Effector CD8-positive, alpha-beta T cell (primary cell): ENCODE data around the gene TRIO.
"Not testable (repeated sequence)": the region's sequence is repeated elsewhere in the genome, so short reads cannot be mapped to it uniquely, and the experiment has no call there.

Experiments used
- DNase-seq: peaks from one replicate; lab custom pipeline; 2025; lab: John Stamatoyannopoulos, UW
- total RNA-seq, 4 experiments: gene quantifications; one replicate each; lab custom pipeline; 2026; lab: John Stamatoyannopoulos, UW

TRIO gene
- 11.1 to 71.7 (median 26.6) reads per million in 4 experiments for total RNA-seq

DNA sequence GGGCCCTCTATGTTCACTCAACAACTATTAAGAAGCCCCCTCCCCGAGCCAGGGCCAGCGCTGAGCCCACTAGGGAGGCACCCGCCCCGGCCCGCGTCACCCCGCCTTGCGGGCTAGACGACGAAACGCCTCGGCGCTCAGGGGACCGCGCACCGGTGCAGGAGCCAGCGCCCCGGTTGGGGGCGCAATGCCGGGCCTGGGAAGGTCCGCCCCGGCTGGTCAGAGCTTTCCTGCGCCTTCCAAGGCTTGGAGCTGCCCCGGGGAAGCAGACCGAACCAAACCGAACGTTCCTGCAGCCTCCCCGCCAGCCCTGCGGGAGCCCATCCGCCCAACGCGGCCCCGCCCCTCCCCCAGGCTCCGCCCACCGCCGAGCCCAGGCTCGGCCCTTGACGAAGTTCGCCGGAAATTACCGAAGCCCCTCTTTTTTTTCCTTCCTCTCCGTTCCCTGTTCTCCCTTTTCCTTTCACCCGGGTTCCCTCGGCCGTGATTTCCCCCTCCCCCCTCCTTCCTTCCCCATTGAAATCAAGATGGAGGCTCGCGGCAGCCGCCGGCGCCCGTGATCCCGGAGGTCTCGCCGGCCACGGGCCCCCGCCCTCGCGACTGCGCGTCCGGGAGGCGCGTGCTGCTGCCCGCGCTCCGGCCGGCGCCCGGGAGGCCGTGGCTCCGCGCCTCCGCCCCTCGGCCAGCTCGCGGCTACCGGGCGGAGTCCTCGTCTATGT, at the start of gene TRIO:
TRIO (plus strand) TSS at position 516 of the 719 bp plus-strand sequence. CDS start 384 bp downstream, outside the sequence.
- DNase-seq: peak; percentile 70

DNA sequence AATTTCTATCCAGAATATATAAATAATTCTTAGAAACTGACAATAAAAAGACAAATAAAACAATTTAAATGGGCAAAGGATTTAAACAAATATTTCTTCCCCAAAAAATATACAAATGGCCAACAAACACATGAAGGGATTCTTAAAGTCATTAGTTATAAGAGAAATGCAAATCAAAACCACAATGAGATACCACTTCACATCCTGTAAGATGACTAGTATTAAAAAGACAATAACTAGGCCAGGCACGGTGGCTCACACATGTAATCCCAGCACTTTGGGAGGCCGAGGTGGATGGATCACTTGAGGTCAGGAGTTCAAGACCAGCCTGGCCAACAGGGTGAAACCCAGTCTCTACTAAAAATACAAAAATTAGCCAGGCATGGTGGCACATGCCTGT, 45.8 kb upstream of the TRIO start:
- DNase-seq: not testable (repeated sequence)

DNA sequence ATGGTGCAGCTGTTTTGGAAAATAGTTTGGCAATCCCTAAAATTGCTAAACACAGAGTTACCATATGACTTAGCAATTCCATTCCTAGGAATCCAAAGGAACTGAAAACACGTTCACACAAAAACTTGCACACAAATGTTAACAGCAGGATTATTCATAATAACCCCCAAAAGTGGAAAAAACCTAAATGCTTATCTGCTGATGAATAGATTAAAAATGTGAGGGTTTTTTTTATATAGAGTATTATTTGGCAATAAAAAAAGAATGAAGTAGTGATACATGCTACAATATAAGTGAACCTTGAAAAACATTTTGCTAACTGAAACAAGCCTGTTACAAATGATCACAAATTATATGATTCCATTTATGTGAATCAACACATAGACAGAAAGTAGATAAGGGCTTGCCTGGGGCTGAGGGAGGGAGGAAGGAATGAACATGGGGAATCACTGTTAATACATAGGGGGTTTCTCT, 45.1 kb upstream of the TRIO start:
- DNase-seq: no peak

DNA sequence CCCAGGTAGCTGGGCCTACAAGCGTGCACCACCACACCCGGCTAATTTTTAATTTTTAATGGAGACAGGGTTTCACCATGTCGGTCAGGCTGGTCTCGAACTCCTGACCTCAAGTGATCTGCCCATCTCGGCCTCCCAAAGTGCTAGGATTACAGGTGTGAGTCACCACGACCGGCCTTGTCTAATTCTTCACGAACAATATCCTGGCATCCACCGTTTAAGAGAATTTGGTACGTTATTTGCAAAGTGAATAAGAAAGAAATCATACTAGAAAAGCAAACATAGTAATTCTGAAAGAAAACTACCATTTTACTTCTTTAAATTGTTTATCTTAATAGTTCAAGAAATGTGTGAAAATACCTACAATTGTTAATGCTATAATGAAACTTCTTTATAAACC, 42.9 kb upstream of the TRIO start:
- DNase-seq: no peak

DNA sequence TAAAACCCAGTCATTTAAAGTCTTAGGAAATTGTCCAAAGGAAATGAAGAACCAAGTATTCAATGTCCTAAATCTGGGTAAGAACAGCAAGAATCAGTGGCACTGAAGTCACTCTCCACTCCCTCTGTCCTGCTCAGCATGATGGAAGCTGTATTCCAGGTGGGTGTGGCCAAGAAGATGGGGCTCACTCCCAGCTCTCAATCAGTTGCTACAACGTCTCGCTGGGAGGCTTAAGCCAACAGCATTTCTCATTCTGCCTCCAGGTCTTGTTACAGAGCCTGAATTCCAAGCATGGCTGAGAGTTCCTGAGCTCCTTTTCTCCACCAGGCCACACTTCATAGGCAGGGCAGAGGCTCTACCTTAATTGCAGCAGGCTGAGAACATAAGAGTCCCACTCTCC, 41.2 kb upstream of the TRIO start:
- DNase-seq: no peak

DNA sequence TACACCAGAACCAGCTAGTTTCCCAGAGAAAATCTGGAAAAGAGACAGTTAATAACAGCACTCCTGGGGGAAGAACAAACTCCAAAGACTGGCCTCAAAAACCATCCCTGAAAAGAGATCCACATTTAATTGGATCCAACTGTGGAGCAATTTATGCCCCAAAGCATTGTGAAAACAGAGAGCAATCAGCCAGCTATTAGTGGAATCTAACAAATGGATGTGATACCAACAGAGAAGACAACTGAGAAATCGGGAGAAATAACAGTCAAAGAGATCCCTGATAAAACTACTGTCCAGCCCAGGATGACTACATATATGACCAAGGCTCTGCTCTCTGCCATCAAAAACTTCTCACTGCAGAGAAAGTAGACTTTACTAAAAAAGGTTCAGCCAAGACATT, 40.5 kb upstream of the TRIO start:
- no peak for DNase-seq

DNA sequence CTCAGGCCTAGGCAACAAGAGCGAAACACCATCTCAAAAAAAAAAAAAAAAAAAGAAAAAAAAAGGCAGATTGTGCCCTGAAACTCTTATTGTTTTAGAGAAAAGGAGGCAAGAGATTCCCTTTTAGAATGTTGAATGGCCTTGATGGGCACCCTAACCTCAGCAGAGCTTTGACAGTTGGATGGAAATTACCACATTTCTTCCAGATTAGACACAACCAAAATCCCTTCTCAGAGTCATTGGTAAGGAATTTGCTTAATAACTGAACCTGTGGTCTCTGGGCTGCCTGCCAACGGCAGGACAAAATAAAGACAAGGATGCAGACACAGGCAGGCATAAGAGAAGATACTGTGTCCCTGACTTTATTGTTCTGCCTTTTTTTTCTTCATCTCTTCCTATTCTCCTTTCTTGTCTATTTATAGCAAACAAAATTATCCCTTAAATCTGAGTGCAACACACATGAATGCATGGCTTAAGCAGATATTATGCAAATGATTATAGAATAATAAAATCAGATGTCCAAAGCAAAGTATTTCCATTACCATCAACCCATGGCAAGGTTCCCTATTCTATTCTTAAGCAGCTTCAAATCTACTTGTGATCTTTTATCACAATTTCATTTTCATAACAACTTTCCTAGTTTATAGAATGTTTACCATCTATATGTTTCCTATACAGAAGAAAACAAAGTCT, 37.3 kb upstream of the TRIO start:
- DNase-seq: no peak

DNA sequence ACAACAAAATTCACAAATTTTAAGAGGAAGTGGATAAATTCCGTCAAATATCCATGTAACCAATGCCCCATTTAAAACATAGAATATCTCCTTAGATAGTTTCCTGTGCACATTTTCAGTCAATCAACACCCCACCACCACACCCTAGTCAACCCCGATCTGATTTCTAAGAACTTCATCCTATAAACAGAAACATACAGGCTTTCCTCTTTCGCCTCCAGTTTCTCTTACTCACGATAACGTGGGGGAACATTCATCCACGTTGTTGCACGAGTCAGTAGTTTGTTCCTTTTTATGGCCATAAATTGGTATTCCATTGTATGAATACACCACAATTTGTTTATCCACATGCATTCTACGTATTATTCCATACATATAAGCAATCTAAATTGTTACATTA, 35.6 kb upstream of the TRIO start:
- no peak for DNase-seq

DNA sequence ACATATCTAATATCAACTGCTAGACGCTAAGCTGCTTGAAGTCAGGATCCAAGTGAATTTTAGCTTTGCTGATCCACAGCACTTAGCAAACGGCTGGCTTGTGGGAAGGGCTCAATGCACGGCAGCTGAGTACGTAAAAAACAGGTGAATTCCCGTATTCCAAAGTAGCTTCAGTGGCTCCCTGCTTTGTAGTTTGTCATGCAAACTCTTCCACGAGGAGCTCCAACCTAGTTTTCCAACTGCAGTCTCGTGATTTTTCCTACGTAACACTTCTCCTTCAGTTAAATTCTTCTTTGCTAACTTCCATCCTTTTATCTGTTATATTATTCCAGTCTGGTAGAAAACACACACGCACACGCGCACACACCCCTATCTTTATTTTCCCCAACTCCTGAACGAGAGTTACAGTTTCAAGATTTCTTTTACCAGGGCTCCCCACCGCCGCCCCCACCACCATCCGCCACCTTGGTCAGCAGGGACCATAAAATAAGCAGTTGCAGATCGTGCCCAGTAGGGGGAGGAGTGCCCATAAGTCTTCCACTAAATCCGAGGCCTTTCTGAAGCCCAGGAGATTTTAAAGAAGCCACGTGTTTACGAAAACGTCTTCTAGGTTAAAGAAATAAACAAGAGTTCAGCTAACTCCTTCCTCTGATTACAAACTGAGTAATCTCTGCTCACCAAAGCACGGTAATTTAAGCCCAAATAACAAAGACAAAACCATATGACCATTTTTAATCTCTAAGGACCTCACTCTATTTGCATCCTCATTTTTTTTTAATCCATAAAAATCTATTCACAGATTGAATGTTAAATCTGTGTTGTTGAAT, 34.8 kb upstream of the TRIO start:
- DNase-seq: no peak

DNA sequence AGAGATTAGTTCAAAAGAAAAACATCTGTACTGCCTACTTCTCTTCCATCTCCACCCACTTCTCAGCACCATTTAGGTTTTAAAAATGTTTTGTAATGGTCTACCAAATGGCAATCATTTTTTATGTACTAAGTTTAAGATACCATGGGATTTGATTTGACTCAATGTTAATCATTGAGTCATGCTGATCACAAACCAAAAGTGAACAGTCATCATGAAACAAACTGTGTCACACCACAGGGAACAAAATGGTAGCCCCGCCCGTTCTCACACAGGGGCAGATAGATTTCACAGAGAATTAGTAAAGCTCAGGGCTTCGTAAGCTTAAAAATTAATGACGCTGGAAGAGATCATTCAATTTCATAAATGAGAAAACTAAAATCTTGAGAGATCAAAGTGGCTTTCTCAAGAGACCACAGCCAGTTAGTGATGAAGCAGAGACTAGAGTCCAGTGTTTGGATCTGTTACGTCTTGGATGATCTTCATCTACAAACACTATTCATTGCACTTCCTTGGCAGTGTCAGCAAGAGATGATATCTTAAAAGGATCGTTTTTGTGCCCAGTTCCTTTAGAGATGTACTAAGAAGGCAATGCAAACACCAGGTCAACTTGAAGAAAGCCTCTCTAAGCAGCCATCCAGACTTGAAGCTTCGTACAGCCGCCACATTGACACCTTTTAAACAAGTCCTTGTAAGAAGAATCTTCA, 33.9 kb upstream of the TRIO start:
- no peak for DNase-seq

DNA sequence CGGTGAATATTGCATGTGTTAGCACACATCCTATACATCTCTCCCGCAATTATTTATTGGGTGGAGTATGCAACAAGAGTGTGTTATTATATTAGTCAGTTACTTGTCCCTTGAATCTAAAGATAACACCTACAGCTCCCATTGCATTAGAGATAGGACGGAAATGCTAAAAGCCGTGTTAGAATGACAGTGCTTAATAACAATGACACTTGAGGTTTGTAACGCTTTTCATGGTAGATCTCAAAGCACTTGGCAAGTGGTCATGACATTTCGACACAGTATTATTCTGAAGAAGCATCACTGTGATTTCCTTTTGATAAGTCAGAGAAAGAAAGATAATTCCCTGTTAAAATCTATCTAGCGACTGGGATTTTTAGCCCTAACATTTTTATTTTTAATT, 33.4 kb upstream of the TRIO start:
- no peak for DNase-seq

DNA sequence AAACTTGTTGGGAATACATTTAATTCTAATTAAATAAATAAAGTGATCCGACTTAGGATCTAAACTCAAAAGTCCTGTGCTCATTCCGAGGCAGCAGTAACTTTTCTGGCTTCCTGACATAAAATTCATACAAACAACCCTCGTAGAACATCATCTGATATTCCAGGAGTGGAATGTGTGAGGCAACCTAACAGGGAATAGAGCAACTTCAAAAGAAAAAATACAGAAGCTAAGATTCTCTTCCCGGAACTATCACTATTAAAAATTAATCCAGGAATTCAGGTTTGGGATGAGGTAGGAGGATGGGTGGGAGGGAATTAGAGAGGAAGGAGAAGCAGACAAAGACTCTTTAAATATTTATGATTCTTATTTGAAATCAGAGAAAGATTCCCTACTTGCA, 32.9 kb upstream of the TRIO start:
- no peak for DNase-seq

DNA sequence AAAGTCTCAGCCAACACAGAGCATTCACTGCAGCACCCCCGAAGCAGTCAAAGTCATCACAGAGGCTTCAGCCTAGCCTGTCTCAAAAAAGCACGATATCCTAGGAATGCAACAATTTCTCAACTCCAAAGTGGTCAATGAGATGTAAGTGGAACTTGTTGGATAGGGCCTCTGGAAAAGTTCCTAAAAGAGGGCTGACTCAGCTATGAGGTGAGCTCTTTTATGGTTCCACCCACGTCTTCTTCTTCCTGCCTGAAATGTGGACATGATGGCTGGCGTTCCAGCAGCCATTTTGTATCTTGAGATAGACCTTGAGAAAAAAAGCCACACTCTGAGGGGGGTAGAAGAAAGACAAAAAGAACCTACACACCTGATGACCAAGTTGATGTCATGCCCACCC, 32.5 kb upstream of the TRIO start:
- no peak for DNase-seq

DNA sequence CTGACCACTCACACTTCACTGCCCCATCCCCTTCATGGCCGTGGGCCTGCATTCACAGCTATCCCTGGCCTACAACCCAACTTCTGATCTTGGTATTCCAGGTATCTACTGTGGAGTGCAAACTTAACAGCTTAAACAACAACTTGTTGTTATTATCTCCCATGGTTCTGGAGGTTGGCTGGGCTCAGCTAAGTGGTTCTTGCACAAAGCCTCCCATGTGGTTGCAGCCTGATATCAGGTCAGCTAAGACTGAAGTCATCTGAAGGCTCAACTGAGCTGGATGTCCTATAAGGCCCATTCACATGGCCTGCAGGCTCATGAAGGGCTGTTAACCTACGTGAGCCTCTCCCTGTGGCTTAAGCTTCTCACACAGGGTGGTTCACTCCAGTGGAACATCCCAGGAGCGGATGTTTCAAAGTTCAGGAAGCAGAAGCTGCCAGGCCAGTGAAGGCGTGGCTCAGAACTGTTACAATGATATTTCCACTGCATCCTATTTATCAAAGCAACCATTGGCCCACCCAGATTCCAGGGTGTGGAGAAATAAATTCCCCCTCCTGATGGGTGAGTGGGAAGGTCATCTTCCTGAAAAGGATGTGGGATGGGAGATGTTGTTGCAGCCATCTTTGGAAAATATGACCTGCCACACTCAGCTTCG, 30.0 kb upstream of the TRIO start:
- DNase-seq: no peak

DNA sequence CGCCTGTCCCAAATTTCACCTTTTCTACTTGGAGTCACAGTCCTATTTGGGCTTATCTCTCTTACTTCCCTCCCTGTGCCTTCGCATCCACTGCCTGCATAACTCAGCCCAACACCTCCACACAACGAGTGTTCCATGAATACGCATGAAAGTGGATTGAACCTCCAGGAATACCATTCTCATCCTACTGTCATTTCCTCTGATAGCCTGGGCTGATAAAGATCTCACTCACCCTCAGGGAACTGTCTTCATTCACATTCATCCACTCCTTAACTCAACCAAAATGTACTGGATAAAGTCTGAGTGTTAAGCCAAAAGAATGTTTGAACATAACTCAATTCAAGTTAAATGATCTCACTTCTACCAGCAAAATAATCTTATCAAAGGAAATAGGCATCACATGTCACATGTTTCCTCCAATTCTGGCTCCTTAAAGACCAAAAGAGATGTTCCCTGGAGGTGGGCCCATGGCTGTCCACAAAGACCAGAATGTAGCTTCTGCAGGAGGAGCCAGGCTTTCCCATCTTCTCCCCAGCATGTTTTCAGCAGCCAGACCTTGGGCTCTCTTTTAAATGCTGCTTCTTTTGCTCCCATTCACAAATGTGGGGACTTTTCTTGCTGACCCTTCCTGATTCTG, 28.4 kb upstream of the TRIO start:
- DNase-seq: no peak

DNA sequence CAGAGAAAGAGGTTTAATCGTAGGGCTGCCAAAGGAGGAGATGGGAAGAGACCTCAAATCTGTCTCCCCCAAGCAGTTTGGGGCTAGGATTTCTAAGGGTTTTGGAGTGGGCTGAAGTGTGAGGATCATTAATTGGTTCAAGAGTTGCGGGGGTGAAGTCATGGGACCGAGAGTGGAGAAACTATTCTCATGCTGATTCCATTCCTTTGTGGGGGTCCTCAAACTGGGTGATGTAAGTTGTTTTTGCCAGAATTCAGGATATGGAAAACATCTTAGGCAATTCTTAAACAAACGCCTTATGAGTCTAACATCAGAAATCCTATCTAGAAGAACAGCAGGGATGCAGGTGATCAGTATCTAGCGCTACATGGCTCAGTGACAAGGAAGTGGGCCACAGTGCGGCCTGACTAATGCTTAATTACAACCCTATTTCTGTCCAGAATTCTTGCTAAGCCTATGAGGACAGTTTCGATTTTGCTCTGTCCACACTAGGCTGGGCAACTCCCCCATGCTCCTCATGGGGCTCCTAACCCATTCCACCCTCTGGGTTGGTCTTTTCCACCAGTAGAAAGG, 27.7 kb upstream of the TRIO start:
- no peak for DNase-seq

DNA sequence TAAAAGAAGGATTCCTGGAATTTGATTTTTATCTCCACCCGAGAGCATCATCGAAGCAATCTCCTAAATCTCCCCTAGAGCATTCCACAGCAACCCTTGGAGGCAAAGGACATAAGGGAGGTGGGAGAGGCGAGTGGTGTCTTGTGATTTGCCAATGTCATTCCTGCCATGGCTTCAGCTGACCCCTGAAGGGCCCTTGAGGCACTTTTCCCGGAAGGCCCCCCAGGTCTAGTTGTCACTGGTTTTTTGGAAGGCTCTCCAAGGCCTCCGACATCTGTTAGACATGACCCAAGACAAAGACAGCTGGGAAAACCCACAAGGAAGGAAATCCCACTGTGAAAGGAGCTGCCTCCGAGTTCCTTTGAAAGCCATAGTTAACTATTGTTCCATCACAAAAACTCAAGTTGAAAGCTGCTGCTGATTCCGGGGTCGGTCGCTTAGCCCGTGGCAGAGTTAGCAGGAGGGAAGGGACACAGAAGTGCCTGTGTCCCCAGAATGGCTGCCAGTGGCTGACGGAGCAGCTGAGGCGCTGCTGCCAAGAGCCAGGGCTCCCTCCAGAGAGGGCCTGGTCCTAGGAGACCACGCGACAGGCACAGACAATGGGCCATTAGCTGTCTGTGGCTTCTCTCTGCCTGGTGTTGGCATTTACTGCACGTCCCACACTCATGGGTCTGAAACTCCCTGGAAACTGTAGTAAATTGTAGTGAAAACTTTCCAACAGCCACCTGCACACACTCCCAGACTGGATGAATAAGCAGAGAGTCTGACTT, 24.4 kb upstream of the TRIO start:
- DNase-seq: no peak

DNA sequence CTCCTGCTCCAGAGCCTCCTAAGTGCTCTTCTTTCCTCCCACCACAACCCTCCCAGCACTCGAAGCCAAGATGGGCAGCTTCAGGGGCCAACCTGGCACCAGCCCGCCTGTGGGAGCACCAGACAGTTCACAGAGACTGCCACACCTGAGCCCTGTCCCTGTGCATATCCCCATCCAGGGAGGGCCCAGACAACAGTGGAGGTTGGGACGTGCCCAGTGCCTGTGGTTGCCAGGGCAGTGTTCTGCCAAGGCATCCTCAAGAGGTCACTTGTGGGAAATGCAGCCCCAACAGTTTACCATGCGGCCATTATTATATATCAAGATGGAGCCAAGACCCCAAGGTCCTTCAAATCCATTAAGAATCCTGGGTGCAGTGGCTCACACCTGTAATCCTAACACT, 23.0 kb upstream of the TRIO start:
- DNase-seq: no peak

DNA sequence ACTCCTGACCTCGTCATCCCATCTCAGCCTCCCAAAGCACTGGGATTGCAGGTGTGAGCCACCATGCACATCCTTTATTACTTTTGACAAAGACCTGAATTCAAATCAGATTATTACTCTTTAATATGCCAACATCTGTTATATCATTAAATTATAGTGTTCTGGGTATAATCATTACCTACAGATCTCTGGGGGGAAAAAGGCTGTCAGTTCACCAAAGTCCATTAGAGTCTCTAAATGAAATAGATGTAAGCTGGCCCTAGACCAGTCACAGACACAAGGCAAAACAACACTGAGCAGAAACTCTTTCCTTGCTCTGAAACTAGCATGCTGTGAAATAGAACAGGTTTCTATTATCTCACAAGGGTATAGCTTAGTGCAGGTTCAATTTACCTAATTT, 21.6 kb upstream of the TRIO start:
- no peak for DNase-seq

DNA sequence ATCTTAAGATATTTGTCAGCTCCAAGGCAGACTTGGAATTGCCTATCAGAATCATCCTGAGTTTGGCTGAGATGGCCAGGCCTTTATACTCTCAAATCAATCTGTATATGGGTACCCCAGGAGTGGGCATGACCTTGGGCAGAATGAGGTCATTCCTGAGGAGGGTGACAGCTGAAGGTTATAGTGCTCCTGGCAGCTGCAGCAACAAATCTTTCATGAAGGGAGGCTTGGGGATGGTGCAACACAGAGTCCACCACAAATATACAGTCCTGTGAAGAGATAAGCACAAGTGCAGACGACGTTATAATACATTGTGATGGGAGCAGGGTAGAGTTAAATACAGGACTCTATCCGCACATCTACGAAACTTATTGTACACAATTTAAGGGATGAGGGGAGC, 21.1 kb upstream of the TRIO start:
- no peak for DNase-seq
